ENCODE measurements around the gene ISCA2.

- no peak for TF ChIP-seq CTCF (conservative IDR thresholded peaks at IDR 0.05 in 1 of 2, IDR thresholded peaks at IDR 0.05 in 1 of 2; ENCODE audit: low read depth in 1 of 2, low read length in 2 of 2)
- no peak for TF ChIP-seq EZH2 (IDR thresholded peaks at IDR 0.05; ENCODE audit: low read length, missing control alignments)
Observed at GRCh38 chr14:74504874-74505720, 11.5 kb downstream of the ISCA2 start.
